Transverse colon (tissue), 4 donors: ENCODE results near the gene MDGA2.

Experiments
- CTCF ChIP-seq, 5 experiments: fragments of 200-600 bp in 3 of 5; fragments of 450-650 bp in 2 of 5; sonication (generic) in 3 of 5; IDR thresholded peaks; 1 replicate in 2 of 5; 2 replicates in 3 of 5; pipeline ENCODE4 v1.5.1; 2016 to 2017; ENCODE audit warnings: antibody characterized with exemption in 5 of 5, inconsistent platforms in 3 of 5, mild to moderate bottlenecking in 2 of 5, moderate library complexity in 1 of 5
- POLR2AphosphoS5 ChIP-seq, 3 donors: sonication (generic); formaldehyde crosslinking; IDR thresholded peaks; one replicate each; pipeline ENCODE4 v1.6.1; 2016; ENCODE audit warnings: antibody characterized with exemption in 3 of 3

DNA sequence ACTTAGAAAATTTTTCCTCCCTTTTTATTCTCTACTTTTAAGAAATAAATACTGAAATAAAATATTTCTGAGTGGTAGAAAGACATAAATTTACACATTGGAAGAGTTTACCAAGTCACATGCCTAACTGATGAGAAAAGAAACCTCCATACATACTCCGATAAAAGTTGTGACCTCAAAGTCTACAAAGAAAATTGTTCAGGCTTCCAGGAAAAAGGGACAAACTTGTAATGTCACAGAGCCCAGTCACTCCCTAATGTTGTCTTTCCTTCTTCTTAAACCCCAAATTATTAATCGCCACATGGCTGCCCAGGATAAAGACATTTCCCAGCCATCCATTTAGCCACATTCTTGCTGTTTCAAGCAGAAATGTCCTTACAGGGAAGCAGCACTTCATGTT is 455.3 kb downstream of the MDGA2 start:
- no peak for TF ChIP-seq POLR2AphosphoS5 (IDR thresholded peaks at IDR 0.05)
- TF ChIP-seq CTCF (IDR thresholded peaks at IDR 0.05), result no peak
